SK-N-SH (cell line): ENCODE data around the gene ZFP36.

ENCODE experiments used
- ELF1 ChIP-seq: IDR thresholded peaks from 2 replicates; pipeline ENCODE4 v1.4.0; 2012
- EZH2phosphoT487 ChIP-seq: fragments of 200-600 bp; sonication (generic); IDR thresholded peaks from 2 replicates; pipeline ENCODE4 v1.6.1; 2017; ENCODE audit warnings: low read depth, mixed run types, mild to moderate bottlenecking, antibody characterized with exemption, moderate library complexity, borderline replicate concordance
- FOXJ3 ChIP-seq: sonication (generic); formaldehyde crosslinking; IDR thresholded peaks from 2 replicates; pipeline ENCODE4 v1.5.1; 2020; ENCODE audit warnings: mild to moderate bottlenecking, missing genetic modification reagents
- MXI1 ChIP-seq: IDR thresholded peaks from 2 replicates; pipeline ENCODE4 v1.6.1; 2012; ENCODE audit warnings: mild to moderate bottlenecking, low read depth, low read length, improper control_type of control experiment
- POLR2AphosphoS5 ChIP-seq: IDR thresholded peaks from 2 replicates; pipeline ENCODE4 v1.6.1; 2012; ENCODE audit warnings: low read depth, low read length
- RCOR1 ChIP-seq: fragments of 150-350 bp; IDR thresholded peaks from 2 replicates; pipeline ENCODE4 v1.6.1; 2017; ENCODE audit warnings: antibody characterized with exemption, low read length
- TF ChIP-seq, protein P1 (sequence below): IDR thresholded peaks from 2 replicates; pipeline ENCODE4 v1.4.0; 2012; ENCODE audit warnings: low read depth, borderline replicate concordance
- TF ChIP-seq, protein P2 (sequence below): IDR thresholded peaks from 2 replicates; pipeline ENCODE4 v1.6.1; 2012; ENCODE audit warnings: mild to moderate bottlenecking, low read depth, low read length, moderate library complexity
- TF ChIP-seq, protein P3 (sequence below): fragments of 200-600 bp; sonication (generic); IDR thresholded peaks from 2 replicates; pipeline ENCODE4 v1.6.1; 2017; ENCODE audit warnings: antibody characterized with exemption, mild to moderate bottlenecking, moderate library complexity
- TF ChIP-seq, protein P4 (sequence below): fragments of 150-350 bp; IDR thresholded peaks from 2 replicates; pipeline ENCODE4 v1.6.1; 2017; ENCODE audit warnings: antibody characterized with exemption, low read length, low read depth, borderline replicate concordance
- TF ChIP-seq, protein P5 (sequence below): IDR thresholded peaks from 2 replicates; pipeline ENCODE4 v1.4.0; 2012; ENCODE audit warnings: low read depth
- TF ChIP-seq, protein P6 (sequence below): IDR thresholded peaks from 2 replicates; pipeline ENCODE4 v1.4.0; 2012; ENCODE audit warnings: low read depth, borderline replicate concordance

DNA sequence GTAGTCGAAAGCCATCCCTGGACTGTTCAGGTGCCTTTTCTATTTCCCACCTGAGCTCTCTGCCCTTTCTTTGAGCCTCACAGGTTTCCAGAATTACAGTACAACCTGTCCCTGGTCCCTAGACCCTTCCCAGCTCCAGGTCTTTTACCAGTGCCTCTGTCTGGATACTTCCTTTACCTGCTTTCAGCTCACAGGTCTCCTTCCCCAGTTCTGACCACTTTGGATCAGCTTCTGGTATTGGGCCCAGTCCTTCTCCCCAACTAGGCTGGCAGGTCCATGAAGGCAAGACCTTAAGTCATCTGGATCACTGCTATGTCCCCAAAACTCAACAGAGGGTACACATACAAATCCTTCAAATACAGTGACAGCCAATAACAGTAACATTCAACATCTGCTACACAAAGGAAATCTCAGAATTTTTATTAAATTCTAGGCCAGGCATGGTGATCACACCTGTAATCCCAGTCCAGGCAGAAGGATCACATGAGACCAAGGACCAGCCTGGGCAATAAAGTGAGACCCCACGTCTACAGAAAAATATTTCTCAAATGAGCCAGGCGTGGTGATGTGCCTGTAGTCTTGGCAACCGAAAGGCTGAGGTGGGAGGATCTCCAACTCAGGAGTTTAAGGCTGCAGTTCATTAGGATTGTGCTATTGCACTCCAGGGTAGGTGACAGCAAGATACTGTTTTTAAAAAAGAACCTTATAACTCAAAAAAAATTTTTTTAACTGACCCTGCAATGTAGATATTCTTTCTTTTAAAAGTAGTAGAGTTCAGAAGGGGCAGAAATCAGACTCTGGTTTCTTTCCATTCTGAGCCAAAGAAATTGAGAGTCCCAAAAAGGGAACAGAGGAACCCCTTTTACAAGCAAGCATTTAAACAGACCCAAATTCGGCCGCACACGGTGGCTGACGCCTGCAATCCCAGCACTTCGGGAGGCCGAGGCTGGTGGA lies 27.8 kb downstream of the ZFP36 start:
- TF ChIP-seq, protein P1, sequence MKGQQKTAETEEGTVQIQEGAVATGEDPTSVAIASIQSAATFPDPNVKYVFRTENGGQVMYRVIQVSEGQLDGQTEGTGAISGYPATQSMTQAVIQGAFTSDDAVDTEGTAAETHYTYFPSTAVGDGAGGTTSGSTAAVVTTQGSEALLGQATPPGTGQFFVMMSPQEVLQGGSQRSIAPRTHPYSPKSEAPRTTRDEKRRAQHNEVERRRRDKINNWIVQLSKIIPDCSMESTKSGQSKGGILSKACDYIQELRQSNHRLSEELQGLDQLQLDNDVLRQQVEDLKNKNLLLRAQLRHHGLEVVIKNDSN = no peak
- TF ChIP-seq, protein P2, sequence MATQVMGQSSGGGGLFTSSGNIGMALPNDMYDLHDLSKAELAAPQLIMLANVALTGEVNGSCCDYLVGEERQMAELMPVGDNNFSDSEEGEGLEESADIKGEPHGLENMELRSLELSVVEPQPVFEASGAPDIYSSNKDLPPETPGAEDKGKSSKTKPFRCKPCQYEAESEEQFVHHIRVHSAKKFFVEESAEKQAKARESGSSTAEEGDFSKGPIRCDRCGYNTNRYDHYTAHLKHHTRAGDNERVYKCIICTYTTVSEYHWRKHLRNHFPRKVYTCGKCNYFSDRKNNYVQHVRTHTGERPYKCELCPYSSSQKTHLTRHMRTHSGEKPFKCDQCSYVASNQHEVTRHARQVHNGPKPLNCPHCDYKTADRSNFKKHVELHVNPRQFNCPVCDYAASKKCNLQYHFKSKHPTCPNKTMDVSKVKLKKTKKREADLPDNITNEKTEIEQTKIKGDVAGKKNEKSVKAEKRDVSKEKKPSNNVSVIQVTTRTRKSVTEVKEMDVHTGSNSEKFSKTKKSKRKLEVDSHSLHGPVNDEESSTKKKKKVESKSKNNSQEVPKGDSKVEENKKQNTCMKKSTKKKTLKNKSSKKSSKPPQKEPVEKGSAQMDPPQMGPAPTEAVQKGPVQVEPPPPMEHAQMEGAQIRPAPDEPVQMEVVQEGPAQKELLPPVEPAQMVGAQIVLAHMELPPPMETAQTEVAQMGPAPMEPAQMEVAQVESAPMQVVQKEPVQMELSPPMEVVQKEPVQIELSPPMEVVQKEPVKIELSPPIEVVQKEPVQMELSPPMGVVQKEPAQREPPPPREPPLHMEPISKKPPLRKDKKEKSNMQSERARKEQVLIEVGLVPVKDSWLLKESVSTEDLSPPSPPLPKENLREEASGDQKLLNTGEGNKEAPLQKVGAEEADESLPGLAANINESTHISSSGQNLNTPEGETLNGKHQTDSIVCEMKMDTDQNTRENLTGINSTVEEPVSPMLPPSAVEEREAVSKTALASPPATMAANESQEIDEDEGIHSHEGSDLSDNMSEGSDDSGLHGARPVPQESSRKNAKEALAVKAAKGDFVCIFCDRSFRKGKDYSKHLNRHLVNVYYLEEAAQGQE = no peak
- TF ChIP-seq EZH2phosphoT487 (no peak), ELF1 (no peak), RCOR1 (no peak), MXI1 (no peak), FOXJ3 (no peak), POLR2AphosphoS5 (no peak; the same call in 1 of the 2 replicates)
- TF ChIP-seq, protein P3, sequence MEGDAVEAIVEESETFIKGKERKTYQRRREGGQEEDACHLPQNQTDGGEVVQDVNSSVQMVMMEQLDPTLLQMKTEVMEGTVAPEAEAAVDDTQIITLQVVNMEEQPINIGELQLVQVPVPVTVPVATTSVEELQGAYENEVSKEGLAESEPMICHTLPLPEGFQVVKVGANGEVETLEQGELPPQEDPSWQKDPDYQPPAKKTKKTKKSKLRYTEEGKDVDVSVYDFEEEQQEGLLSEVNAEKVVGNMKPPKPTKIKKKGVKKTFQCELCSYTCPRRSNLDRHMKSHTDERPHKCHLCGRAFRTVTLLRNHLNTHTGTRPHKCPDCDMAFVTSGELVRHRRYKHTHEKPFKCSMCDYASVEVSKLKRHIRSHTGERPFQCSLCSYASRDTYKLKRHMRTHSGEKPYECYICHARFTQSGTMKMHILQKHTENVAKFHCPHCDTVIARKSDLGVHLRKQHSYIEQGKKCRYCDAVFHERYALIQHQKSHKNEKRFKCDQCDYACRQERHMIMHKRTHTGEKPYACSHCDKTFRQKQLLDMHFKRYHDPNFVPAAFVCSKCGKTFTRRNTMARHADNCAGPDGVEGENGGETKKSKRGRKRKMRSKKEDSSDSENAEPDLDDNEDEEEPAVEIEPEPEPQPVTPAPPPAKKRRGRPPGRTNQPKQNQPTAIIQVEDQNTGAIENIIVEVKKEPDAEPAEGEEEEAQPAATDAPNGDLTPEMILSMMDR = no peak
- TF ChIP-seq, protein P4, sequence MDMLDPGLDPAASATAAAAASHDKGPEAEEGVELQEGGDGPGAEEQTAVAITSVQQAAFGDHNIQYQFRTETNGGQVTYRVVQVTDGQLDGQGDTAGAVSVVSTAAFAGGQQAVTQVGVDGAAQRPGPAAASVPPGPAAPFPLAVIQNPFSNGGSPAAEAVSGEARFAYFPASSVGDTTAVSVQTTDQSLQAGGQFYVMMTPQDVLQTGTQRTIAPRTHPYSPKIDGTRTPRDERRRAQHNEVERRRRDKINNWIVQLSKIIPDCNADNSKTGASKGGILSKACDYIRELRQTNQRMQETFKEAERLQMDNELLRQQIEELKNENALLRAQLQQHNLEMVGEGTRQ = no peak
- TF ChIP-seq, protein P5, sequence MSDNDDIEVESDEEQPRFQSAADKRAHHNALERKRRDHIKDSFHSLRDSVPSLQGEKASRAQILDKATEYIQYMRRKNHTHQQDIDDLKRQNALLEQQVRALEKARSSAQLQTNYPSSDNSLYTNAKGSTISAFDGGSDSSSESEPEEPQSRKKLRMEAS = no peak
- TF ChIP-seq, protein P6, sequence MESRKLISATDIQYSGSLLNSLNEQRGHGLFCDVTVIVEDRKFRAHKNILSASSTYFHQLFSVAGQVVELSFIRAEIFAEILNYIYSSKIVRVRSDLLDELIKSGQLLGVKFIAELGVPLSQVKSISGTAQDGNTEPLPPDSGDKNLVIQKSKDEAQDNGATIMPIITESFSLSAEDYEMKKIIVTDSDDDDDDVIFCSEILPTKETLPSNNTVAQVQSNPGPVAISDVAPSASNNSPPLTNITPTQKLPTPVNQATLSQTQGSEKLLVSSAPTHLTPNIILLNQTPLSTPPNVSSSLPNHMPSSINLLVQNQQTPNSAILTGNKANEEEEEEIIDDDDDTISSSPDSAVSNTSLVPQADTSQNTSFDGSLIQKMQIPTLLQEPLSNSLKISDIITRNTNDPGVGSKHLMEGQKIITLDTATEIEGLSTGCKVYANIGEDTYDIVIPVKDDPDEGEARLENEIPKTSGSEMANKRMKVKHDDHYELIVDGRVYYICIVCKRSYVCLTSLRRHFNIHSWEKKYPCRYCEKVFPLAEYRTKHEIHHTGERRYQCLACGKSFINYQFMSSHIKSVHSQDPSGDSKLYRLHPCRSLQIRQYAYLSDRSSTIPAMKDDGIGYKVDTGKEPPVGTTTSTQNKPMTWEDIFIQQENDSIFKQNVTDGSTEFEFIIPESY = no peak
